Brain microvascular endothelial cell (primary cell): ENCODE results near the gene TATDN3.
A peak's percentile ranks its signal among the peaks of the same experiment; 100 is the strongest.
"Not testable (repeated sequence)": the region's sequence is repeated elsewhere in the genome, so short reads cannot be mapped to it uniquely, and the experiment has no call there.

Experiments used
- DNase-seq: peaks from one replicate; pipeline ENCODE4 v3.0.0-alpha.2; 2020
- H3K27ac ChIP-seq: fragments of 250-450 bp; sonication (Bioruptor Pico); 2 replicates; pipeline ENCODE4 v1.5.1; 2020; ENCODE audit warnings: mild to moderate bottlenecking, moderate library complexity
- H3K27me3 ChIP-seq: fragments of 250-450 bp; sonication (Bioruptor Pico); replicated peaks from 2 replicates; pipeline ENCODE4 v1.5.1; 2020; ENCODE audit warnings: mild to moderate bottlenecking
- H3K36me3 ChIP-seq: fragments of 250-450 bp; sonication (Bioruptor Pico); replicated peaks from 2 replicates; pipeline ENCODE4 v1.5.1; 2020; ENCODE audit warnings: mild to moderate bottlenecking
- H3K4me3 ChIP-seq: 2 replicates; pipeline ENCODE4 v1.5.1; 2011; ENCODE audit warnings: low read depth, mild to moderate bottlenecking, control low read depth, low read length, moderate library complexity
- in situ Hi-C: cut with HindIII; loops from 2 replicates; pipeline ENCODE4 v1.10.0; 2017; ENCODE audit warnings: low sequenced_read_pairs, low pct_ligation_motif_present
- TF ChIP-seq, protein P1 (sequence below): IDR thresholded peaks from 2 replicates; pipeline ENCODE4 v1.5.1; 2011; ENCODE audit warnings: low read depth, mild to moderate bottlenecking, moderate library complexity, low read length, control low read depth, inconsistent platforms; ENCODE audit errors: missing control alignments

TATDN3 gene

DNA sequence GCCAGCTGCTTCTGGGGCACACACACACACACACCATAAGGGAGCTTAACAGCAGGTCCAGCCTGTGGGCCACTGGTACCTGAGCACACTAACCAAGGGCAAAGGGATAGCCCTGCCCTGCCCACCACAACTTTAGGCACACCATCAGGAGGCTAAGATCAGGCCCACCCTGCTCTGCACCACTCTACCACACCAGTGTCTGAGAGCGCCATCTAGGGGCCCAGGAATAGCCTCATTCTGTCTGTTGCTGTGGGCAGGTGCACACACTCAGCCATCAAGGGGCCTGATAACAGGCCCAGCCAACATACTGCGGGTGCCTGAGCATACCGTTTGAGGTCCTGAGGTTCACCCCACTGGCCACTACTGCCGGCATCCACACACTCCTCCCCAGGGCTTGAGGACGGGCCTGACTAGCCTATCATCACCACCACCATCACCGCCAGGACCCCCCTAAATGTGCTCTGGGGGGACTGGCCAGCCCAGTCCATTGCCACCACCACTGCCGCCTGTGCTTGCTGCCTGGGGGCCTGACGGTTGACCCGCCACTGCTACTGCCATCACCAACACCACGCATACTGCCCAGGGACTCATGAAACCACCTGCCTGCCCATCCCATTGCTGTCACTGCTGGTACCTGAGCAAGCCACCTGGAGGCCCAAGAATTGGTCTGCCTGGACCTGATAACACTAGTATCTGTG, 31.4 kb upstream of the TATDN3 start:
- no peak overlapping the region for H3K27ac ChIP-seq
- TF ChIP-seq, protein P1, sequence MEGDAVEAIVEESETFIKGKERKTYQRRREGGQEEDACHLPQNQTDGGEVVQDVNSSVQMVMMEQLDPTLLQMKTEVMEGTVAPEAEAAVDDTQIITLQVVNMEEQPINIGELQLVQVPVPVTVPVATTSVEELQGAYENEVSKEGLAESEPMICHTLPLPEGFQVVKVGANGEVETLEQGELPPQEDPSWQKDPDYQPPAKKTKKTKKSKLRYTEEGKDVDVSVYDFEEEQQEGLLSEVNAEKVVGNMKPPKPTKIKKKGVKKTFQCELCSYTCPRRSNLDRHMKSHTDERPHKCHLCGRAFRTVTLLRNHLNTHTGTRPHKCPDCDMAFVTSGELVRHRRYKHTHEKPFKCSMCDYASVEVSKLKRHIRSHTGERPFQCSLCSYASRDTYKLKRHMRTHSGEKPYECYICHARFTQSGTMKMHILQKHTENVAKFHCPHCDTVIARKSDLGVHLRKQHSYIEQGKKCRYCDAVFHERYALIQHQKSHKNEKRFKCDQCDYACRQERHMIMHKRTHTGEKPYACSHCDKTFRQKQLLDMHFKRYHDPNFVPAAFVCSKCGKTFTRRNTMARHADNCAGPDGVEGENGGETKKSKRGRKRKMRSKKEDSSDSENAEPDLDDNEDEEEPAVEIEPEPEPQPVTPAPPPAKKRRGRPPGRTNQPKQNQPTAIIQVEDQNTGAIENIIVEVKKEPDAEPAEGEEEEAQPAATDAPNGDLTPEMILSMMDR = peak; percentile 64
- no peaks in the 10 kb centered on the region for H3K27me3 ChIP-seq
- H3K36me3 ChIP-seq = no peaks in the 10 kb centered on the region
- no peak overlapping the region for H3K4me3 ChIP-seq
- DNase-seq = no peak
- in situ Hi-C loops = no loop called here

DNA sequence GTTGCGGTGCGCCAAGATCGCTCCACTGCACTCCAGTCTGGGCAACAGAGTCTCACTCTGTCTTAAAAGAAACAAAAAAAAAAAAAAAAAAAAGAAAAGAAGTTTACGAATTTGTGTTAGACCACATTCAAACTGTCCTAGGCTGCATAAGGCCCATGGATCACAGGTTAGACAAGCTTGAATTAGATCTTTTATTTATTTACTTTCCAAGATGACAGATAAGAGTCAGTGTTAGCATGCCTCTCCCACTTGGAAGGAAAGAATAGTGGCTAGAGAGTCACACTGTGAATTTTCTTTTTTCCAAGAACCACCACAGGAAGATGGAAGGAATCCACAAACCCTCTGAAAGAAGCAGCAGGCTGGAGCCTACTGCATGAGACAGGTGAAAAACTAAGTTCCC, 29.5 kb upstream of the TATDN3 start:
- no peak overlapping the region for H3K4me3 ChIP-seq
- TF ChIP-seq, protein P1 = no peak
- DNase-seq = no peak
- no peaks in the 10 kb centered on the region for H3K27me3 ChIP-seq
- no peak overlapping the region for H3K27ac ChIP-seq
- in situ Hi-C loops = no loop called here
- H3K36me3 ChIP-seq = no peaks in the 10 kb centered on the region

DNA sequence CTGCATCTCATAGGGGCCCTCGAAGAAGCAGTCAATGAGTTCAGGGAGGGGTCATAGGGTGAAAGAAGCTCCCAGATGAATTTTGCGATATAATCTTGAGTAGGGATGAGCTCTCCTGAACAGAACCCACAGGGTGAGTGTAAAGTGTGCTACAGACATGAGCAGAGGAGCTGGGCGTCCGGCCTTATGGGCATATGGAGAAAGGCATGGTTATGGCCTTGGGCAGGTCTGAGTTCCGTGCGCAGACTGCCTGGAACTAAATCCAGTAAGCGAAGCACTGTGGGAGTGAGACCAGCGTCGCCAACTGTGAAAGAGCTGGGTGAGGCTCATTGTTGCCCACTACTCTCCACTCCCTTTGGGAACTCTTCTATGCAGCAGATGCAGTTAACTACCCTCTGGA, 28.9 kb upstream of the TATDN3 start:
- H3K27ac ChIP-seq = no peak overlapping the region
- no peak overlapping the region for H3K4me3 ChIP-seq
- no peak for DNase-seq
- no peaks in the 10 kb centered on the region for H3K27me3 ChIP-seq
- in situ Hi-C loops = no loop called here
- H3K36me3 ChIP-seq = no peaks in the 10 kb centered on the region
- TF ChIP-seq, protein P1 = no peak

DNA sequence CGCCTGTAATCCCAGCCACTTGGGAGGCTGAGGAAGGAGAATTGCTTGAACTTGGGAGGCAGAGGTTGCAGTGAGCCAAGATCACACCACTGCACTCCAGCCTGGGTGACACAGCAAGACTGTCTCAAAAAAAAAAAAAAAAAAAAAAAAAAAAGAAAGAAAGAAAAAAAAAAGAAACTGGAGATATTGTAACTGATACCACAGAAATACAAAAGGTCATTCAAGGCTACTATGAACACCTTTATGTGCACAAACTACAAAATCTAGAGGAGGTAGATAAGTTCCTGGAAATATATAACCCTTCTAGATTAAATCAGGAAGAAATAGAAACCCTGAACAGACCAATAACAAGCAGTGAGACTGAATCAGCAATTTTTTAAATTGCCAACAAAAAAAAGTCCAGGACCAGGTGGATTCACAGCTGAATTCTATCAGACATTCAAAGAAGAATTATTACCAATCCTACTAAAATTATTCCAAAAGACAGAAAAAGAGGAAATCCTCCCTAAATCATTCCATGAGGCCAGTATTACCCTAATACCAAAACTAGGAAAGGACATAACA, 26.9 kb upstream of the TATDN3 start:
- H3K36me3 ChIP-seq, DNase-seq, H3K27me3 ChIP-seq, in situ Hi-C loops, H3K4me3 ChIP-seq, H3K27ac ChIP-seq: not testable (repeated sequence)

DNA sequence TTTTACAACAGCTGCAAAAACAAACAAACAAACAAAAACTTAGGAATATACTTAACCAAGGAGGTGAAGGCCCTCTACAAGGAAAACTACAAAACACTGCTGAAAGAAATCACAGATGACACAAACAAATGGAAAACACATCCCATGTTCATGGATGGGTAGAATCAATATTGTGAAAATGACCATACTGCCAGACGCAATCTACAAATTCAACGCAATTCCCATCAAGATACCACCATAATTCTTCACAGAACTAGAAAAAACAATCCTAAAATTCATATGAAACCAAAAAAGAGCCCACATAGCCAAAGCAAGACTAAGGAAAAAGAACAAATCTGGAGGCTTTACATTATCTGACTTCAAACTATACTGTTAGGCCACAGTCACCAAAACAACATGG, 24.9 kb upstream of the TATDN3 start:
- H3K27ac ChIP-seq, DNase-seq, in situ Hi-C loops, H3K36me3 ChIP-seq, H3K4me3 ChIP-seq, H3K27me3 ChIP-seq: not testable (repeated sequence)

DNA sequence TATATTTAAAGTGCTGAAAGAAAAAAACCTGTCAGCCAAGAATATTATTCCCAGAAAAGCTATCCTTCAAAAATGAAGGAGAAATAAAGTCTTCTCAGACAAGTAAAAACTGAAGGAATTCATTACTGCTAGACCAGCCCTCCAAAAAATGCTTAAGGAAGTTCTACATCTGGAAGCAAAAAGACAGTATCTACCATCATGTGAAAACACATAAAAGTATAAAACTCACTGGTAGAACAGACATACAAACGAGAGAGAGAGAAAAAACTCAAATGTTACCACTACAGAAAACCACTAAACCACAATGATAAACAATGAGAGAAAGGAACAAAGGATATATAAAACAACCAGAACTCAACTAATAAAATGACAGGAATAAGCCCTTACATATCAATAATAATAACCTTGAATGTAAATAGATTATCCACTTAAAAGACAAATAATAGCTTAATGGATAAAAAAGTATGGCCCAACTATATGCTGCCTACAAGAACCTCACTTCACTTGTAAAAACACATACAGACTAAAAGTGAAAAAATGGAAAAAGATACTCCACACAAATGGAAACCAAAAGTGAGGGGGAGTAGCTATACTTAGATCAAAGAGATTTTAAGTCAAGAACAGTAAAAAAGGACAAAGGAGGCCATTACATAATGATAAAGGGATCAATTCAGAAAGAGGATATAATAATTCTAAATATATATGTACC, 22.1 kb upstream of the TATDN3 start:
- Histone ChIP-seq H3K27ac (no peak overlapping the region), H3K36me3 (no peaks in the 10 kb centered on the region), H3K4me3 (no peak overlapping the region), H3K27me3 (no peaks in the 10 kb centered on the region)
- no peak for DNase-seq
- TF ChIP-seq, protein P1 = no peak
- in situ Hi-C loops = no loop called here
